HCT116 (cell line): Measurements from ENCODE around the gene C15orf62. TPM values are rescaled to one million over a fixed set of nuclear protein-coding genes. Genes with fewer than 3 reads are reported as not detected.

Experiments used
- ATAC-seq: fragments of 200-7000 bp; cut with Tn5 transposase; 2 replicates; pipeline ENCODE4 v1.9.1; 2020; ENCODE audit warnings: mild to moderate bottlenecking, moderate library complexity
- BruUV-seq: library from RNA; stranded (reverse); fragments of 400-500 nt; replicated peaks from 2 replicates; lab custom pipeline; 2021; lab: Mats Ljungman, UMichigan
- CTCF ChIA-PET: fragments of 300-600 bp; sonication (Branson Sonifier 250); formaldehyde crosslinking; loops from one replicate; lab custom pipeline; 2021; ENCODE audit warnings: antibody characterized with exemption; lab: Charles Lee
- POLR2A ChIA-PET: fragments of 300-600, 350-600 bp; sonication (Branson Sonifier 250); formaldehyde crosslinking; loops from one replicate; lab custom pipeline; 2021; ENCODE audit warnings: antibody characterized with exemption; lab: Charles Lee
- RAD21 ChIA-PET, 2 experiments: fragments of 300-600 bp; sonication (Branson Sonifier 250); formaldehyde crosslinking; loops; one replicate each; lab custom pipeline; 2023; ENCODE audit warnings: low total read pairs in 2 of 2; ENCODE audit not compliant: uncharacterized antibody in 2 of 2, unreplicated experiment in 2 of 2, low non-redundant PET in 1 of 2; lab: Charles Lee
- DNase-seq: peaks from one replicate; pipeline ENCODE4 v3.0.0-alpha.2; 2010; ENCODE audit warnings: low read depth, low spot score
- H2AFZ ChIP-seq: fragments of 200-600 bp; shearing (Covaris generic), sonication (generic); 2 replicates; pipeline ENCODE4 v1.6.1; 2017; ENCODE audit warnings: low read depth, mixed run types, mixed read lengths, antibody characterized with exemption, low read length; ENCODE audit not compliant: poor library complexity, severe bottlenecking
- H3K27ac ChIP-seq: 2 replicates; pipeline ENCODE4 v1.5.1; 2012; ENCODE audit warnings: low read depth, low read length
- H3K27me3 ChIP-seq: fragments of 200-600 bp; sonication (generic); 2 replicates; pipeline ENCODE4 v1.6.1; 2016; ENCODE audit warnings: mixed run types, low read length, mixed read lengths; ENCODE audit not compliant: insufficient read depth
- H3K36me3 ChIP-seq, 2 experiments: fragments of 200-500 bp in 1 of 2; fragments of 200-600 bp in 1 of 2; sonication (Bioruptor generic) in 1 of 2; sonication (generic) in 1 of 2; 2 replicates each; pipeline versions ENCODE4 v1.5.1 to v1.6.1; 2014 to 2016; ENCODE audit warnings: low read length in 2 of 2, inconsistent platforms in 1 of 2, mixed read lengths in 1 of 2, mixed run types in 1 of 2; ENCODE audit not compliant: insufficient read depth in 2 of 2, control insufficient read depth in 1 of 2
- H3K4me1 ChIP-seq, 2 experiments: fragments of 200-600 bp in 1 of 2; sonication (generic) in 1 of 2; 2 replicates each; pipeline versions ENCODE4 v1.5.1 to v1.6.1; 2012 to 2017; ENCODE audit warnings: low read length in 2 of 2, inconsistent platforms in 1 of 2, mild to moderate bottlenecking in 1 of 2, mixed read lengths in 1 of 2, mixed run types in 1 of 2, moderate library complexity in 1 of 2; ENCODE audit not compliant: insufficient read depth in 2 of 2, control insufficient read depth in 1 of 2
- H3K4me2 ChIP-seq: fragments of 200-600 bp; sonication (generic); 2 replicates; pipeline ENCODE4 v1.6.1; 2017; ENCODE audit warnings: mixed run types, low read length, mixed read lengths
- H3K4me3 ChIP-seq, 2 experiments: fragments of 200-600 bp in 1 of 2; sonication (generic) in 1 of 2; replicated peaks in 1 of 2; 2 replicates each; pipeline ENCODE4 v1.5.1; 2011 to 2016; ENCODE audit warnings: low read length in 2 of 2, control low read depth in 1 of 2, low read depth in 1 of 2, mild to moderate bottlenecking in 1 of 2, mixed read lengths in 1 of 2, mixed run types in 1 of 2
- H3K79me2 ChIP-seq: fragments of 200-600 bp; sonication (generic); 2 replicates; pipeline ENCODE4 v1.6.1; 2017; ENCODE audit warnings: mild to moderate bottlenecking, mixed run types, low read length, moderate library complexity, mixed read lengths; ENCODE audit not compliant: insufficient read depth
- H3K9ac ChIP-seq: fragments of 200-600 bp; sonication (generic); 2 replicates; pipeline ENCODE4 v1.6.1; 2016; ENCODE audit warnings: low read length, mixed read lengths
- H3K9me2 ChIP-seq: fragments of 200-600 bp; sonication (generic), shearing (Covaris generic); 2 replicates; pipeline ENCODE4 v1.6.1; 2017; ENCODE audit warnings: mixed run types, mild to moderate bottlenecking, moderate library complexity; ENCODE audit not compliant: insufficient read depth
- H3K9me3 ChIP-seq, 2 experiments: fragments of 200-500 bp in 1 of 2; fragments of 200-600 bp in 1 of 2; sonication (Bioruptor generic) in 1 of 2; sonication (generic) in 1 of 2; 2 replicates each; pipeline ENCODE4 v1.6.1; 2014 to 2017; ENCODE audit warnings: low read length in 2 of 2, mixed read lengths in 2 of 2, inconsistent platforms in 1 of 2, low read depth in 1 of 2, mild to moderate bottlenecking in 1 of 2, mixed run types in 1 of 2, moderate library complexity in 1 of 2; ENCODE audit not compliant: control insufficient read depth in 1 of 2, insufficient read depth in 1 of 2
- H4K20me1 ChIP-seq: fragments of 200-600 bp; sonication (generic), shearing (Covaris generic); 2 replicates; pipeline ENCODE4 v1.6.1; 2017; ENCODE audit warnings: mixed run types, mild to moderate bottlenecking, moderate library complexity; ENCODE audit not compliant: insufficient read depth
- CBX3 ChIP-seq: IDR thresholded peaks from 2 replicates; pipeline ENCODE4 v1.6.1; 2012; ENCODE audit warnings: low read depth
- ELF1 ChIP-seq: IDR thresholded peaks from 2 replicates; pipeline ENCODE4 v1.6.1; 2012; ENCODE audit warnings: low read depth, borderline replicate concordance
- EZH2phosphoT487 ChIP-seq: fragments of 200-600 bp; IDR thresholded peaks from 2 replicates; pipeline ENCODE4 v1.6.1; 2018; ENCODE audit warnings: antibody characterized with exemption, borderline replicate concordance
- FOSL1 ChIP-seq: IDR thresholded peaks from 2 replicates; pipeline ENCODE4 v1.6.1; 2012; ENCODE audit warnings: low read depth
- POLR2A ChIP-seq: IDR thresholded peaks from 2 replicates; pipeline ENCODE4 v1.7.0; 2011; ENCODE audit warnings: borderline replicate concordance; ENCODE audit not compliant: insufficient read depth, insufficient read length; ENCODE audit errors: extremely low read depth
- SIN3A ChIP-seq: IDR thresholded peaks from 2 replicates; pipeline ENCODE4 v1.6.1; 2012; ENCODE audit warnings: low read depth
- SP1 ChIP-seq: IDR thresholded peaks from 2 replicates; pipeline ENCODE4 v1.6.1; 2012; ENCODE audit warnings: low read depth
- SRF ChIP-seq: IDR thresholded peaks from 2 replicates; pipeline ENCODE4 v1.6.1; 2012; ENCODE audit warnings: low read depth
- YY1 ChIP-seq: IDR thresholded peaks from 2 replicates; pipeline ENCODE4 v1.6.1; 2011; ENCODE audit warnings: low read length, low read depth, moderate library complexity, mild to moderate bottlenecking; ENCODE audit not compliant: insufficient replicate concordance; ENCODE audit errors: extremely low read depth
- ZFX ChIP-seq: fragments of 450-650 bp; IDR thresholded peaks from 2 replicates; pipeline ENCODE4 v1.6.1; 2017
- ZNF274 ChIP-seq: fragments of 200-500 bp; sonication (Bioruptor generic); IDR thresholded peaks from 2 replicates; pipeline ENCODE4 v1.6.1; 2014; ENCODE audit warnings: mild to moderate bottlenecking, low read depth, low read length, inconsistent platforms
- intact Hi-C: fragments of 100-400 bp; cut with micrococcal nuclease; formaldehyde crosslinking; loops from 2 replicates; pipeline ENCODE4 v1.10.0; 2022
- total RNA-seq: library from RNA; stranded (reverse); gene quantifications from one replicate; pipeline ENCODE4 v1.2.1, GENCODE V29; 2021; ENCODE audit not compliant: unreplicated experiment

Gene C15orf62
- total RNA-seq, 1 experiment from 2014 or later: 0.10 TPM

DNA sequence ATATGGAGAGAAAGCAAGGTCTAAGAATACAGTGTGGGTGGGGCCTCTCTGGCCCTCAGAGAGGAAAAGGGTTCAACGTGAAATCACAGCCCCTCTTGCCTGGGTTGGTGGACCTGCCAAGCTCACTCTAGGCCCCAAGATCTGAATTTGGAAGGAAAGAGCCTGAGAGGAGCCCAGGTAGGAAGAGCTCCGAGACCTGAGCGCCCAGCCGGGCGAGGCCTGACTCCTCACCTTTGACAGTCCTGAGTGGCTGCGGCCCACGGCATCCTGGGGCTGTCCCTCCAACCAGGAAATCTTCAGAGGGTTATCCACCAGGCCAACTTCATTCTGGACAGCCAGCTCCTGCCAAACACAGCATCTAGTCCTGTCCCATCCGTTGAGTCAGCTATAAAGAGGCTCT, 3.7 kb downstream of the C15orf62 start:
- Histone ChIP-seq H2AFZ (no peak overlapping the region), H3K36me3 (peaks cover 4 to 9% of the 10 kb centered on the region in 2 experiments; a peak in 2 of 4 replicates), H3K9me2 (no peaks in the 10 kb centered on the region), H3K27ac (no peak overlapping the region), H3K27me3 (no peaks in the 10 kb centered on the region), H3K79me2 (no peaks in the 10 kb centered on the region), H4K20me1 (no peaks in the 10 kb centered on the region), H3K9ac (no peak overlapping the region), H3K4me3 (no peak overlapping the region), H3K9me3 (no peaks in the 10 kb centered on the region), H3K4me1 (peaks cover 9 to 36% of the 10 kb centered on the region in 2 experiments), H3K4me2 (no peak overlapping the region)
- ChIA-PET CTCF (interaction anchor here (1.4 kb wide), 1 partner anchor 9 kb away, joined by 3 read pairs; no protein-coding TSS in a partner anchor), RAD21 (no interaction called here), POLR2A (no interaction called here)
- ATAC-seq: no peak
- TF ChIP-seq EZH2phosphoT487 (no peak), SRF (no peak), SIN3A (no peak), SP1 (no peak), ZNF274 (no peak), FOSL1 (no peak), POLR2A (no peak), ELF1 (no peak), ZFX (no peak), CBX3 (no peak)
- intact Hi-C loops: no loop called here
- no TSS peak for BruUV-seq
- no peak for DNase-seq

DNA sequence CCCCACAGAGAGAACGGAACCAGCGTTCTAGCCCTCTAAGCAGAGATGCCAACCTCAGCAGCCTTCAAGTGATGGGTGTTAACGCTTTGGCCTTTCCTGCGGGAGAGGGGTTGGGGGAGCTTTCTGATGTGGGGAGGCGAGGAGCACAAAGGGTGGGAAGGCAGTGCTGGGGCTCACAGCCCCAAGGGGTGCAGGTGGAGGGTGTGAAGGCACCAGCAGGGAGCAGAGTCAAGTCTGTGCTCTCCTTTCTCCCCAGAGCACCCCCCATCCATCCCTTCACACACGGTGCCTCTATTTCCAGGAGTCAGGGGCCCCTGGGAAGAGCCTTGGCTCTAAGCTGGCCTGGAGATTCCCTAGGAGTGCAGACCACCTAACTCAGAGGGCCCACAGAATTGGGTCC, 4.1 kb downstream of the C15orf62 start:
- CTCF ChIA-PET: no interaction called here
- Histone ChIP-seq H3K9me2 (no peaks in the 10 kb centered on the region), H3K4me2 (no peak overlapping the region), H3K9me3 (no peaks in the 10 kb centered on the region), H4K20me1 (no peaks in the 10 kb centered on the region), H2AFZ (no peak overlapping the region), H3K79me2 (no peaks in the 10 kb centered on the region), H3K36me3 (peaks cover 5 to 10% of the 10 kb centered on the region in 2 experiments; a peak in 3 of 4 replicates), H3K27ac (no peak overlapping the region), H3K9ac (no peak overlapping the region), H3K4me3 (no peak overlapping the region), H3K27me3 (no peaks in the 10 kb centered on the region), H3K4me1 (peaks cover 9 to 32% of the 10 kb centered on the region in 2 experiments)
- ATAC-seq: no peak
- BruUV-seq: no TSS peak
- RAD21 ChIA-PET: no interaction called here
- DNase-seq: no peak
- intact Hi-C loops: no loop called here
- TF ChIP-seq YY1: no peak
- no peak for TF ChIP-seq SP1
- POLR2A ChIA-PET: no interaction called here
